T-cell (primary cell): ENCODE results near the gene MXRA5. TPM values are rescaled to one million over a fixed set of nuclear protein-coding genes. Genes with fewer than 3 reads are reported as not detected.

ENCODE experiments used
- ATAC-seq, 4 experiments: fragments of 200-7000 bp in 3 of 4; fragments of 150-1000 bp in 1 of 4; cut with Tn5 transposase; replicated peaks in 1 of 4; 1 replicate in 3 of 4; 2 replicates in 1 of 4; pipeline ENCODE4 v1.10.0; 2021; ENCODE audit warnings: moderate library complexity in 3 of 4, mild to moderate bottlenecking in 2 of 4, moderate number of reproducible peaks in 1 of 4
- CTCF ChIA-PET, 2 donors: fragments of 300-600 bp; sonication (Branson Sonifier 250); formaldehyde crosslinking; loops; one replicate each; lab custom pipeline; 2022; ENCODE audit warnings: antibody characterized with exemption in 2 of 2; lab: Charles Lee
- POLR2A ChIA-PET, 2 donors: fragments of 300-600 bp; sonication (Branson Sonifier 250); formaldehyde crosslinking; loops; one replicate each; lab custom pipeline; 2022; ENCODE audit warnings: antibody characterized with exemption in 2 of 2; lab: Charles Lee
- DNase-seq, 35 experiments: peaks; one replicate each; pipeline versions ENCODE4 v3.0.0 to v3.0.0-alpha.2; 2013 to 2023
- H3K27ac ChIP-seq: one replicate; pipeline ENCODE4 v1.5.1; 2013; ENCODE audit warnings: low read length
- H3K27me3 ChIP-seq, 2 experiments: replicated peaks in 1 of 2; 1 replicate in 1 of 2; 2 replicates in 1 of 2; pipeline versions ENCODE4 v1.6.1 to v1.7.0; 2013; ENCODE audit warnings: low read length in 1 of 2, mixed read lengths in 1 of 2; ENCODE audit not compliant: control insufficient read depth in 2 of 2, insufficient read depth in 2 of 2; ENCODE audit errors: extremely low read depth in 1 of 2
- H3K36me3 ChIP-seq, 2 donors: 1 replicate in 1 of 2; 2 replicates in 1 of 2; pipeline versions ENCODE4 v1.6.1 to v1.7.0; 2013; ENCODE audit warnings: low read length in 1 of 2; ENCODE audit not compliant: control insufficient read depth in 2 of 2, insufficient read depth in 1 of 2; ENCODE audit errors: extremely low read depth in 1 of 2
- H3K4me1 ChIP-seq, 2 experiments: 1 replicate in 1 of 2; 2 replicates in 1 of 2; pipeline versions ENCODE4 v1.6.1 to v1.7.0; 2013; ENCODE audit warnings: low read length in 2 of 2, mixed read lengths in 1 of 2; ENCODE audit not compliant: insufficient read depth in 2 of 2, control insufficient read depth in 1 of 2; ENCODE audit errors: extremely low read depth in 1 of 2
- H3K4me3 ChIP-seq, 2 donors: 1 replicate in 1 of 2; 2 replicates in 1 of 2; pipeline versions ENCODE4 v1.5.1 to v1.7.0; 2013; ENCODE audit warnings: mild to moderate bottlenecking in 2 of 2, low read length in 1 of 2, moderate library complexity in 1 of 2; ENCODE audit not compliant: control insufficient read depth in 1 of 2; ENCODE audit errors: extremely low read depth in 1 of 2
- H3K9me3 ChIP-seq: 2 replicates; pipeline ENCODE4 v1.7.0; 2013
- H3K27ac Mint-ChIP-seq, 2 donors: one replicate each; pipeline ENCODE4 v1.8.0; 2020 to 2021; ENCODE audit warnings: mild to moderate bottlenecking in 2 of 2, mixed read lengths in 2 of 2
- H3K27me3 Mint-ChIP-seq, 2 donors: one replicate each; pipeline ENCODE4 v1.8.0; 2021 to 2022; ENCODE audit warnings: mixed read lengths in 2 of 2
- H3K36me3 Mint-ChIP-seq: one replicate; pipeline ENCODE4 v1.8.0; 2021; ENCODE audit warnings: mixed read lengths
- H3K4me1 Mint-ChIP-seq, 3 donors: one replicate each; pipeline ENCODE4 v1.8.0; 2020 to 2022; ENCODE audit warnings: mixed read lengths in 3 of 3, mild to moderate bottlenecking in 1 of 3
- H3K4me3 Mint-ChIP-seq, 3 donors: one replicate each; pipeline ENCODE4 v1.8.0; 2020 to 2022; ENCODE audit warnings: mild to moderate bottlenecking in 3 of 3, mixed read lengths in 3 of 3, moderate library complexity in 3 of 3
- H3K9me3 Mint-ChIP-seq, 3 donors: one replicate each; pipeline ENCODE4 v1.8.0; 2020 to 2022; ENCODE audit warnings: mixed read lengths in 3 of 3
- WGBS: methylation state at CpG from one replicate; pipeline ENCODE4 v1.1.5; 2013; ENCODE audit warnings: missing lambda C conversion rate; ENCODE audit not compliant: insufficient coverage; 5-methylcytosine and 5-hydroxymethylcytosine counted together
- total RNA-seq, 35 experiments: library from RNA in 6 of 35; stranded (reverse) in 6 of 35; fragments of 120-200 nt in 1 of 35; gene quantifications; one replicate each; pipeline versions ENCODE4 v1.2.1 to v1.2.4 and lab custom pipeline; 2013 to 2026

MXRA5 gene
- total RNA-seq, 5 donors from 2014 or later (not counting 1 experiment from before 2014, with no cell fraction given), result 0.03 to 0.09 (median 0.06) TPM; not detected in 2

DNA sequence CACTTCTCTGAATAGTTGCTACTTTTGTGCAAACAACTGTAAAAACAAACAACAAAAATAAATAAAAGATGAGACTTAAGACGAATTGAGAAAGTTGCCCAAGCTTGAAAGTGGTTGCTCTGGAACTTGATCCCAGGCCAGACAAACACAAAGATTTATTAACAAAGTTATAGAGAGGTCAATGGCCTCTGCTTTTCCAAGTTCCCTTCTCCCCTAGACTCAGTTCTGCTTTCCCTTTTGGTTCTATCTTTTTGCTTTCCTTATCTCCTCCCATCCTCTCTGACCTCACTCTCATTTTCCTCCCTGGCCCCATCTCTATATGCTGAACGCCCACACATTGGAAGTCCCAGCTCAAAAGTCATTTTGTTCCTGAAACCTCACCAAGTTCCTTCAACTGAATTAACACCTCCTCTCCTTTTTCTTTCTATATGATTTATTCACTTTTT lies 82.7 kb downstream of the MXRA5 start:
- no peaks in the 10 kb centered on the region for H3K36me3 Mint-ChIP-seq
- no peaks in the 10 kb centered on the region for H3K4me1 ChIP-seq
- H3K27ac ChIP-seq, result no peak overlapping the region
- peaks cover 8 to 12% (median 8%) of the 10 kb centered on the region in 3 donors for H3K9me3 Mint-ChIP-seq
- no peak overlapping the region for H3K27ac Mint-ChIP-seq
- H3K27me3 Mint-ChIP-seq, result peaks cover 0 to 8% of the 10 kb centered on the region in 2 donors
- POLR2A ChIA-PET, result no interaction called here
- CTCF ChIA-PET, result no interaction called here
- H3K36me3 ChIP-seq, result no peaks in the 10 kb centered on the region
- H3K4me3 Mint-ChIP-seq, result no peak overlapping the region
- 60% methylated on average over 1 of the region's 2 CpGs for WGBS
- no peaks in the 10 kb centered on the region for H3K9me3 ChIP-seq
- ATAC-seq (no peak), DNase-seq (no peak)
- no peaks in the 10 kb centered on the region for H3K27me3 ChIP-seq
- no peaks in the 10 kb centered on the region for H3K4me1 Mint-ChIP-seq
- H3K4me3 ChIP-seq, result no peak overlapping the region

DNA sequence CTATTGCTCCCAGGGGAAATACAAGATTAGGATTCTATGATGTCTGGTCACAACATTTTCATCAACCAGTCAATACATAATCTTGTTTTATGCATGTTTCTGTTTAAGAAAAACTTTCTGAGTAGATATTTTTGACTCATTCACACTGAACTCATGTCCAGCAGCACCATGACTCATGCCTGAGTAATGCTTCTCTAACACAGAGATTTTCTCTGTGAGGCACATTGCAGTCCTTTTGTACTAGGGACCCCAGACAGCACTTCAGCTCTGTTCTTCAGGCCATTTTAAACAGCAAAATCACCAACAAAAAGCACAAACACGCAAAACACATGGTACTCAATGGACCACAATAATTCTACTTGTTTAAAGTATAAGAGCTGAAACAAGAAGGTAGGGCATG lies 83.6 kb downstream of the MXRA5 start:
- no peaks in the 10 kb centered on the region for H3K4me1 Mint-ChIP-seq
- peaks cover 8 to 12% (median 8%) of the 10 kb centered on the region in 3 donors for H3K9me3 Mint-ChIP-seq
- Histone ChIP-seq H3K9me3 (no peaks in the 10 kb centered on the region), H3K27me3 (no peaks in the 10 kb centered on the region), H3K4me1 (no peaks in the 10 kb centered on the region), H3K36me3 (no peaks in the 10 kb centered on the region), H3K4me3 (no peak overlapping the region), H3K27ac (no peak overlapping the region)
- no peaks in the 10 kb centered on the region for H3K36me3 Mint-ChIP-seq
- no CpG with 5 or more reads among the region's 1 CpG for WGBS
- H3K27ac Mint-ChIP-seq, result no peak overlapping the region
- no peak overlapping the region for H3K4me3 Mint-ChIP-seq
- ChIA-PET CTCF (no interaction called here), POLR2A (interaction anchor here in 1 of 2 donors (0.6 kb wide), 1 partner anchor 32 kb away, joined by 3 read pairs; no protein-coding TSS in a partner anchor)
- DNase-seq (no peak), ATAC-seq (no peak)
- peaks cover 0 to 8% of the 10 kb centered on the region in 2 donors for H3K27me3 Mint-ChIP-seq
